ENCODE results near the gene TBX1.

Gene TBX1

DNA sequence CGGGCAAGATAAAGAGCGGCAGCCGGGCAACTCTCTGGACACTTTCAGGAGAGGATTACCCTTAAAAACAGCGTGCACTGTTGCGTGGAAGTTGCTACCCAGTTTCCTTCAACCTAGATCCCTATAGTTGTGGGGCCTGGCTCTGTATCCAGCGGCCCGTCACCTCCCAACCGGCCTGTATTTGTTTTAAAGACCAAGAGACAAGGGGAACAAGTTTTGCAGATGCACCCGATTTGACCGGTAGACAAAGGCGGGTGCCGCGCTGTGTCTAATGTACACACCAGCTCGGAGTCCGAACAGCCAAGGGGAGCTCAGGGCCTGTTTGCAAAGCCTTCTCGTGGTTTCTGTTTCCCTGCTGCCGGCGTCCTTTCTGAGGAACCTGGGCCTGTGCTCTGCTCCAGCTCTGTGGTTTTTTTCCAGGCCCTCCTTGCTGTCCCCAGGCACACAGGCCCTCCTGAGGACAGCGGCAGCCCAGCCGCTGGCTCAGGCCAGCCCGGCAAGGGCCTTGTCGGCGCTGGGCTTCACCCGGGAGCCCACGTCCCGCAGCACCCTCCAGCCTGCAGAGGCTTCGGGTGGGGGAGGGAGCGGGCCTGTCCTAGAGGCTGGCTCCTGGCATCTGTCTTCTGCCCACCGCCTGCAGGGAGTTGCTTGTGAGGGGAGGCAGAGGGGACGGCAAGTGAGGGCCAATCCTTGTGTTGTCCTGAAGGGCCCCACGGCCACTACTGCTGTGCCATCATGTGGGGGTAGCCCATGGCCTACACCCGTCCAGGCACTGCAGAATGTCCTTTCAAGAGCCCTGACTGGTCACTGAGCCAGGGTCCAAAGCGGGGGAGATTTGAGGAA, 1.4 kb downstream of the TBX1 start:
- H3K4me3 ChIP-seq (ENCODE audit: low read depth, low read length) = peak overlapping the region; percentile 38

GRCh38 chr22:19762568-19763457, 2.2 kb downstream of the TBX1 start:
- H3K4me3 ChIP-seq (ENCODE audit: low read depth, low read length) = peak overlapping the region; percentile 38
- no peak for TF ChIP-seq CTCF (IDR thresholded peaks at IDR 0.05; ENCODE audit: insufficient read depth, low read length, missing control alignments)
- ChIA-PET POLR2A (interaction anchor here (0.5 to 1.0 kb wide), 2 partner anchors 14 to 34 kb away, joined by 3 to 4 read pairs; no protein-coding TSS in a partner anchor), CTCF (interaction anchor here (1.0 to 2.0 kb wide), 4 partner anchors 9 to 147 kb away, joined by 3 to 5 read pairs (median 4); no protein-coding TSS in a partner anchor)
- DNase-seq (ENCODE audit: low read depth, low spot score) = no peak

More for the DNA sequence above, 1.4 kb downstream of the TBX1 start:
- ChIA-PET CTCF (interaction anchor here (1.7 kb wide), 1 partner anchor 10 kb away, joined by 5 read pairs; no protein-coding TSS in a partner anchor), POLR2A (no interaction called here)
- no peak for DNase-seq (ENCODE audit: low read depth, low spot score)
- no peak for TF ChIP-seq CTCF (IDR thresholded peaks at IDR 0.05; ENCODE audit: insufficient read depth, low read length, missing control alignments)

GRCh38 chr22:19763458-19764298, 3.1 kb downstream of the TBX1 start:
- ChIA-PET POLR2A (interaction anchor here (1.0 kb wide), 1 partner anchor 13 kb away, joined by 4 read pairs; no protein-coding TSS in a partner anchor), CTCF (interaction anchor here (1.0 to 2.0 kb wide), 7 partner anchors 8 to 147 kb away, joined by 3 to 5 read pairs (median 3); no protein-coding TSS in a partner anchor)
- no peak overlapping the region for H3K4me3 ChIP-seq (ENCODE audit: low read depth, low read length)
- no peak for DNase-seq (ENCODE audit: low read depth, low spot score)
- TF ChIP-seq CTCF (IDR thresholded peaks at IDR 0.05; ENCODE audit: insufficient read depth, low read length, missing control alignments) = no peak

GRCh38 chr22:19764299-19764593, 3.7 kb downstream of the TBX1 start:
- CTCF ChIA-PET = interaction anchor here (1.1 to 2.0 kb wide), 4 partner anchors 10 to 34 kb away, joined by 3 to 5 read pairs (median 4); no protein-coding TSS in a partner anchor
- no peak for DNase-seq (ENCODE audit: low read depth, low spot score)
- POLR2A ChIA-PET = no interaction called here
- TF ChIP-seq CTCF (IDR thresholded peaks at IDR 0.05; ENCODE audit: insufficient read depth, low read length, missing control alignments) = no peak
- no peak overlapping the region for H3K4me3 ChIP-seq (ENCODE audit: low read depth, low read length)

- H3K4me3 ChIP-seq (ENCODE audit: low read depth, low read length) = no peak overlapping the region
- POLR2A ChIA-PET = no interaction called here
- no peak for DNase-seq (ENCODE audit: low read depth, low spot score)
- CTCF ChIA-PET = interaction anchor here (1.1 to 2.0 kb wide), 4 partner anchors 11 to 34 kb away, joined by 3 to 5 read pairs (median 4); no protein-coding TSS in a partner anchor
- TF ChIP-seq CTCF (IDR thresholded peaks at IDR 0.05; ENCODE audit: insufficient read depth, low read length, missing control alignments) = no peak
Measured at GRCh38 chr22:19764636-19765476, 4.3 kb downstream of the TBX1 start.

Data from AG04449 (cell line).